Measurements from ENCODE around the gene POT1. TPM values are rescaled to one million over a fixed set of nuclear protein-coding genes. Genes with fewer than 3 reads are reported as not detected.
A peak's percentile ranks its signal among the peaks of the same experiment; 100 is the strongest.

Gene POT1
- total RNA-seq, 2 donors from 2014 or later: 46.0 to 52.7 TPM

DNA sequence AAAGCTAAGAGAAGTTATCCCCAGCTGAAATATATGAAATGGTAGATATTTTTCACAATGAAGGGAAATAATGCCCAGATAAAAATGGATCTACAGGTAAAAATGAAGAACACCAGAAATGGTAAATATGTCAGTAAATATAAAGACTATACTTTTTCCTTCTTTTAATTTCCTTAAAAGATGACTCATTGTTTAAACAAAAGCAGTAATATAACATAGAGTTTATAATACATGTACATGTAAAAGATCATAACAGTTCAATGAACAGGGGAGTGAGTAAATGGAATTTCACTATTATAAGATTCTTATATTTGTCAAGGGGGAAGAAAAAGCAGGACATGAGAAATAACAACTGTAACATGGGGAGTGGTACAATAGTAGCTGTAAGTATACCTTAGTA, 7.4 kb downstream of the POT1 start:
- ATAC-seq (no peak), DNase-seq (ENCODE audit: low spot score in 2 of 2) (no peak)
- Mint-ChIP-seq H3K36me3 (peaks cover 28 to 34% of the 10 kb centered on the region in 2 donors), H3K27ac (no peak overlapping the region), H3K9me3 (no peaks in the 10 kb centered on the region)

DNA sequence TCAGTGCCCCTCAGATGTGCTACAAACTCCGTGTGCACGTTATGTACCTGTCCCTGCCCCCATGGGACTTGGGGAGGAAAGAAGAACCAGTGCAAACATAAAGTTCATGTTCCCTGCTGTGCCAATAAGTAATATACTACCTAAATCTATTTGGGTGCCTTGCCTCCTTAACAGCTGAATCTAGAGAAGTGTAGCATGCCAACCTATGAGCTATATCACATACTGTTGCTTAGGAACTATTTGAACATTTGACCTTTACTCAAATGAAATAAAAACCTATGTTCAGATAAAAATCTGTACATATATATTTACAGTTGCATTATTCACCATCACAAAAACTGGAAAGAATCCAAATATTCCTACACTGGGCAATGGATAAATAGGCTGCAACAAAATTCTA, 9.8 kb downstream of the POT1 start:
- H3K27ac Mint-ChIP-seq: no peak overlapping the region
- DNase-seq (ENCODE audit: low spot score in 2 of 2) (no peak), ATAC-seq (no peak)
- no peaks in the 10 kb centered on the region for H3K9me3 Mint-ChIP-seq
- peaks cover 15 to 16% of the 10 kb centered on the region in 2 donors for H3K36me3 Mint-ChIP-seq

DNA sequence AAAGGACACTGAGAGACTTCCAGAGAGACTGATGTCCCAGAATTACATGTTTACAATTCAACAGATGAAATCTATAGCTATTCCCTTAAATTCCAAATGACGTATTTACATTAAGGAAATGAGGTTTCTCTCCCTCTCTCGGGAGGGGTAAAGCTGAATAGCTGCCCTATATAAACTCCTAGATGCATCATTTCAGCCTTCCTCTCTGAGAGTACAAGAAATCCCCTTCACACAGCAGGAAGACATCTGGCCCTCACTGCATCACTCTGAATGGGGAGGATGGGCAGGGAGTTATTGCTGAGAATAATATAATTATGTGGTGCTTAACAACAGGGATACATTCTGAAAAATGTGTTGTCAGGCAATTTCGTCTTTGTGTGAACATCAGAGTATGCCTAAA, 11.0 kb downstream of the POT1 start:
- DNase-seq (ENCODE audit: low spot score in 2 of 2) (no peak), ATAC-seq (no peak)
- no peak overlapping the region for H3K27ac Mint-ChIP-seq
- H3K9me3 Mint-ChIP-seq: no peaks in the 10 kb centered on the region
- H3K36me3 Mint-ChIP-seq: peaks cover 4 to 10% of the 10 kb centered on the region in 2 donors

DNA sequence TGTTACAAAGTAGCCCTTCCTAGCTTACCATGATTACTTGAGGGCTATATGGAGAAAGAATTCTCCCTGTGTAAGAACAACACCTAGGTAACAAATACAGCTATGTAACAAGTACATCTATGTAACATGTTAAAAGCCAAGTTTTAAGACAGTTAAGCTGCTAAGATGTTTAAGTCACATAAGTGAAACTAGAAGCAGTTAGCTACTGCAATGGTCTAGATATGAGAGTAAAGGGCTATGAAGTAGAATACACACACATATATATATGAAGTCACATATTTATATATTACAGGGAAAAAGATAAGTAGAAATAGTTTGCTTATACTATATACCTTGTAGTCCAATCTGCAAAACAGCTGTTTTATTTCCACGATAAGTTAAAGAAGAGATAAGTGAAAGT, 14.4 kb downstream of the POT1 start:
- H3K27ac Mint-ChIP-seq: no peak overlapping the region
- no peak for ATAC-seq
- no peaks in the 10 kb centered on the region for H3K9me3 Mint-ChIP-seq
- no peak for DNase-seq (ENCODE audit: low spot score in 2 of 2)
- H3K36me3 Mint-ChIP-seq: peaks cover 6 to 22% of the 10 kb centered on the region in 2 donors

DNA sequence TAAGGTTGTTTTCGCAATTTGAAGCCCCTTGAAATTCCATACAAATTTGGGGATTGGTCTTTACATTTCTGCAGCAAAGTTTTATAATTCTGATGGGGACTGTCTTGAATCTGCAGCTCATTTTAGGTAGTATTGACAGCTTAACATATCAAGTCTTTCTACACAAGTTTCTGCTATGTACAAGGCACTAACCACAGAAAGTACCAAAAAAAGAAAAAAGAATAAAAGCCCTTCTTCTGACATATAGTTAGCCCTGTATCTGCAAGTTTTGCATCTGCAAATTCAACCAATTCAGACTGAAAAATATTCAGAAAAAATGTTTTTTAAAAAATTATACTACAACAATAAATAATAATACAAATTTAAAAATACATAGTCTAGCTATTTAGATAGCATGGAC, 15.3 kb downstream of the POT1 start:
- Mint-ChIP-seq H3K27ac (no peak overlapping the region), H3K36me3 (peaks cover 6 to 20% of the 10 kb centered on the region in 2 donors), H3K9me3 (no peaks in the 10 kb centered on the region)
- ATAC-seq (no peak), DNase-seq (ENCODE audit: low spot score in 2 of 2) (no peak)

DNA sequence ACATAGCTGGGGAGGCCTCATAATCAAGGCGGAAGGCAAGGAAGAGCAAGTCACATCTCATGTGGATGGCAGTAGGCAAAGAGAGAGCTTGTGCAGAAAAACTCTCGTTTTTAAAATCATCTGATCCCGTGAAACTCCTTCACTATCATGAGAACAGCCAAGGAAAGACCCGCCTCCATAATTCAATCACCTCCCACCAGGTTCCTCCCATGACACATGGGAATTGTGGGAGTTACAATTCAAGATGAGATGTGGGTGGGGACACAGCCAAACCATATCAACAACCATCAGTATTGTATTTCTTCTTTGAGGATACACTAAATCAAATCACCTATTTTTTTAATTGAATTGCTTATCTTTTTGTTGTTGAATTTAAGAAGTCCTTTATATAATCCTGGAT, 16.7 kb downstream of the POT1 start:
- Mint-ChIP-seq H3K27ac (no peak overlapping the region), H3K9me3 (no peaks in the 10 kb centered on the region), H3K36me3 (peaks cover 6 to 18% of the 10 kb centered on the region in 2 donors)
- DNase-seq (ENCODE audit: low spot score in 2 of 2): no peak
- ATAC-seq: no peak

DNA sequence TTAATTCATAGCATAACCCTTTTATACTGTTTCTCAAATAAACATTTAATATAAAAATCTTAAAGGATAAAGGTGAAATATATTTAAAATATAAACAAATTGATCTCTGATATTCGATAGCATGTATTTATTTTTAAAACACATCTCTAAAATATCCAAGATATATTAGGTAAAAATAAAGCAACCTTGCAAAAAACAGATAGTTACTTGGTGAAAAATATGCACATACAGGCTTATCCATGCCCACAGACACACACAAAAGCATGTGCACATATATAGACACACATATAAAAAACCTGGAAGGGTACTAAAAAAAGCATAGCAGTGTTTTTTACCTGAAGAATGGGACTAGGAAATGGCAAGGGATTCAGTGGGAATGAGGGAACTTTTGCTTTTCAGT, 19.8 kb downstream of the POT1 start:
- Mint-ChIP-seq H3K36me3 (peaks cover 18 to 36% of the 10 kb centered on the region in 2 donors), H3K27ac (no peak overlapping the region), H3K9me3 (no peaks in the 10 kb centered on the region)
- DNase-seq (ENCODE audit: low spot score in 2 of 2) (no peak), ATAC-seq (no peak)

DNA sequence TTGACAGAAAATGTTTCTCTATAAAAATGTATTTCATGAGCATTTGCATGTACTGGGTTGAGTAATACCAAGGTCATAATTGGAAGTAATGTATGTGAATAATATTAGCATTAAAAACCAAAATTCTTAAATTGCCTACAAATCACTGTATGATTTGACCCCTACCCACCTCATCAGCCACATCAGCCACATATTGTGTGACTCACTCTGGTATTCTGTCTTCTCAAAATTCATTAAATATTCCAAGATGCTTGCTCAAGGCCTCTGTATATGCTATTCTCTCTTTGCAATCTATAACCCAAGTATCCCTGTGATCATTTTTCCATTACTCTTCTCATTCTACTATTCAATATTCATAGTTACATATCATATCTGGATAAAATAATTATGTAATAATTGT, 21.4 kb downstream of the POT1 start:
- Mint-ChIP-seq H3K27ac (no peak overlapping the region), H3K9me3 (peaks cover 0 to 3% of the 10 kb centered on the region in 2 donors), H3K36me3 (peaks cover 22 to 42% of the 10 kb centered on the region in 2 donors)
- DNase-seq (ENCODE audit: low spot score in 2 of 2): no peak
- no peak for ATAC-seq

DNA sequence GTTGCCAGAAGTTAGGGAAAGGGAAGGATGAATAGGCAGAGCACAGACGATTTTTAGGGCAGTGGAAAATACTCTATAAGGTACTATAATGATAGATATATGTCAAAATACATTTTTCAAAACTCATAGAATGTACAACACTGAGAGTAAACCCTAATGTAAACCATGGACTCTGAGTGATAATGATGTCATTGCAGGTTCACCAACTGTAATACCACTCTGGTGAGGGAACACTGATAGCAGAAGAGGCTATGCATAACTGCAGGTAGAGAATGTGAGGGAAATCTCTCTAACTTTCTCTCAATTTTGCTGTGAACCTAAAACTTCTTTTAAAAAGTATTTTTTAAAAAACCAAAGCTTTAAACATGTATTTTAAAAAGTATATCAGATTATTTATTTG, 22.1 kb downstream of the POT1 start:
- peaks cover 0 to 5% of the 10 kb centered on the region in 2 donors for H3K9me3 Mint-ChIP-seq
- ATAC-seq (no peak), DNase-seq (ENCODE audit: low spot score in 2 of 2) (no peak)
- H3K36me3 Mint-ChIP-seq: peaks cover 21 to 42% of the 10 kb centered on the region in 2 donors
- H3K27ac Mint-ChIP-seq: no peak overlapping the region

DNA sequence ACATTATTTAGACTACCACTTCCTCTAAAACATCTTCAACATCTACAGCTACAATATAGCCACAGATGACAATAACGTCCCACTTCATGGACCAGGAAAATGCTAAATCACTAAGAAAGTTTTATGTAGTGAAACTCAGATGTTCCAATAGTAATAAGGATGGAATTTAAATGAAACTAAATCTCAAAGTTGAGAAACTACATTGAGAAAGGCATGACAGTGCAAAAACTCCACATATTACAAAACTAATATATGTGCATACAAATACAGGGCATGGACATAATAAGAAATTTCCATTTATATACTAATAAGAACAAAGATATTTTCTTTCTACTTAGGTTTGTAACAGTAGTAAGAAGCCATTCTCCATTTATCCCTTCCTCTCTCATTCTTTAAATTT, 31.1 kb downstream of the POT1 start:
- H3K27ac Mint-ChIP-seq: no peak overlapping the region
- no peak for DNase-seq (ENCODE audit: low spot score in 2 of 2)
- ATAC-seq: no peak
- peaks cover 0 to 4% of the 10 kb centered on the region in 2 donors for H3K9me3 Mint-ChIP-seq
- H3K36me3 Mint-ChIP-seq: peaks cover 23 to 45% of the 10 kb centered on the region in 2 donors

DNA sequence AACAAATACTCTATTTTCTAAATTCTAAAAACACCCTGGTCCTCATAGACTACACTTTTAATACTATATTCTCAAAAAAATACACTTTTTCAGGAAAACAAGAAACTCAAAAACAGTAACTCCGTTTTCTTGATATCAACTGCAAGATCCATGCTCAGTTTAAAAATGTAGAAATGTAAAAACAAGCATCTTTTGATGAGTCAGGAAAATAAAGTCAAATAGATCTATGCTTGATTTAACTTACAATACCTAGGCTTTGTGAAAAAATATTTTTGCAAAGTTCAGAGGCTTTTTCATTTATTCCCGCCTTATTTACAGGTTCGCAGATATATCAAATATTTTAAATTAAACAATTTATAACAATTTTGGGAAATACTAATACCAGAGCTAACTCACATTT, 33.6 kb downstream of the POT1 start:
- ATAC-seq: no peak
- peaks cover 18 to 32% of the 10 kb centered on the region in 2 donors for H3K36me3 Mint-ChIP-seq
- DNase-seq (ENCODE audit: low spot score in 2 of 2): no peak
- no peak overlapping the region for H3K27ac Mint-ChIP-seq
- no peaks in the 10 kb centered on the region for H3K9me3 Mint-ChIP-seq

DNA sequence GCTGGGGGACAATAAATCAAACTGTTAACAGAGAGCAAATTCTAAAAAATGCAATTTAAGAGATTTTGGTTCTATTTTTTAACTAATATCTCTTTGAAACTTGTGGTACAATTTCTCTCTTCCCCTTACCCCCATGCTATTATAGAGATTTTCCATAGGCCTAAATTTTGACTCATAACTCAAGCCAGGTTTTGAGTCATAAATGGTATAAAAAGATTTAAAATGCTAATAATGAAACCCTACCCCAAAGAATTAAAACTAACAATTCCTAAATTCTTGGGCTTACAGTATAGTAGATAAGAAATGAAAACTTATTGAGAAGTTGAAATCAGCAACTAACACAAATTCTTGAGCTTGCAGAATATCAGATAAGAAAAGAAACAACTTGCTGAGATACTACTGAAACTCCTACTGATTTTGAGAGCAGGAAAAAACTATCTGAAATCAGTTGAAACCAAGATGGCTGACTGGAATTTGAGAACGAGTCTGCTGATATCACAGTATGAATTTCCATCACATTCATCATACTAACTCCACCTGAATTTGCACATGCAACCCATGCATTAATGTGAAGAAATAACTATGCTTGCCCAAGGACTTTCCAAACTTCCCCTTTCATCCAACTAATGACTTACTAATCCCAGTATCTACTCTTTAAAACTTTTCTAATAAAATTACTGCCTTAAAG, 36.3 kb downstream of the POT1 start:
- Mint-ChIP-seq H3K27ac (no peak overlapping the region), H3K36me3 (peaks cover 21 to 45% of the 10 kb centered on the region in 2 donors), H3K9me3 (no peaks in the 10 kb centered on the region)
- DNase-seq (ENCODE audit: low spot score in 2 of 2) (no peak), ATAC-seq (peak in 1 of 2 donors; percentile 54)

DNA sequence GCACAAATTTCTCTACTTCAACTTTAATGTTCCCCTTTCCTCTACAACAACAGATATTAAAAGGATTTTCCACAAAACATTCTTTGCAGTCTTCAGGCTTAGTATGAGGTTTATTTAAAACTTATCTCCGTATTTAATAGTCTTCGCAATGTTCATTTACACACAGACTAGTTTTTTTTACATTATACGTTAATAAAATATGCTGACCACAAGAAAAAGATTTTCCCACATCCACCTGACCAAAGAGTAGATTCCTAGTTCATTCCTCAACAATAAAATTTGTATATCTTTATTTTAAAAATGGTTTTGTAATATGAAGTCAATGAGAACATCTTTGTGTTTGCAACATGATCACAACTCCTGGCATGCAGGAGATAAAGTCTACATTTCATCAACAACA, 42.4 kb downstream of the POT1 start:
- DNase-seq (ENCODE audit: low spot score in 2 of 2) (no peak), ATAC-seq (no peak)
- Mint-ChIP-seq H3K9me3 (no peaks in the 10 kb centered on the region), H3K27ac (no peak overlapping the region), H3K36me3 (peaks cover 26% of the 10 kb centered on the region in 2 donors)

DNA sequence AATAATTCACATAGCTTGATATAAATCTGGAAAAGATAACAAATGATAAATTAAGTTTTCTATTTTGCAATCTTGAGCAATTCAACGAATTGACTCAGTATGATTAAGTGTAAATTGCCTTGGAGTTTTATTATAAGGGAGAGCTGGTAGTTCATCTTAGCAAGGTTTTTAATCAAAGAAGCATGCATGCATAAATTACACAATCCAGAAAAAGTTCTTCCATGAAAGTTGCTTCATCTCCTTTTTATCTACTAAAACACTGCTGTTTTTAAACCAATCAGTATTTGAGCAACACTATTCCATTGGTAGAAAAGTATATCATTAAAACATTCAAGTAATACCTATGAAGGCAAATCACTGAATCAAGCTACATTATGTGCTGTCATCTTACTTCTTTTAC, 47.6 kb downstream of the POT1 start:
- Mint-ChIP-seq H3K9me3 (no peaks in the 10 kb centered on the region), H3K36me3 (peaks cover 0 to 9% of the 10 kb centered on the region in 2 donors), H3K27ac (no peak overlapping the region)
- DNase-seq (ENCODE audit: low spot score in 2 of 2) (no peak), ATAC-seq (no peak)

DNA sequence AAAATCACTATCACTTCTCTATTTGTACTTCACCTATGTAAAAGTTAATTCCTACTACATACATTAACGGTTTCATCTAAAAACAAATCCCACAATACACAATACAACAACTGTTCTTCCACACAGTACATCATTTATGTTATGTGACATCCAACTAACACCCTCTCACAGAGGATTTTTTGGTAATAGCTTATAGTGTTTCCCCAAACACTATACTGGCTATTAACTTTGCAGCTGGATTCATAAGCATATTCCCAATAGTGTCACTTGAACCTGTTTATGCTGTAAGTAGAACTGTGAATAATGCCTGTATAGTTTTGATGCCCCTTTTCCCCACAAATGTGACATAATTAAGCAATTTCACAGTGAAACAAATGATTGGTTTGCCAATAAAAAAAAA, 49.9 kb downstream of the POT1 start:
- H3K9me3 Mint-ChIP-seq: no peaks in the 10 kb centered on the region
- no peak overlapping the region for H3K27ac Mint-ChIP-seq
- peaks cover 0 to 14% of the 10 kb centered on the region in 2 donors for H3K36me3 Mint-ChIP-seq
- no peak for DNase-seq (ENCODE audit: low spot score in 2 of 2)
- no peak for ATAC-seq

DNA sequence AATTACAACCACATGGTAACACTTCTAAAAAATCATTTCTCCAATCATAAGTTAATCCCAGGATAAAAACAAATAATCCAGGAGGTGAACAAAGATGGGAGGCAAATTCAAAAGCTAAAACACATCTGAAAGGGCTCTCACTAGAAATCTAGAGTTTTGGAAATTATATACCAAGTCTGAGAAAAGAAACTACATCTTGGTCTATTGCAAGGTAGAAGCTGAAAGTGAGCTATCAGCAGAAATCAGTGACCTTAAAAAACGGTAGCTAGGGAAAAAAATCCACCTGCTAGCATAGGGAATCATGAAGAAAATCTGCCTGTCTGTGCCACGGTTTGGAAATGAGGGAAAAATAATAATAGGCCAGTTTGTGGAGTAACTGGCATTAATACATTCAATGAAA, 50.5 kb downstream of the POT1 start:
- no peak overlapping the region for H3K27ac Mint-ChIP-seq
- H3K9me3 Mint-ChIP-seq: no peaks in the 10 kb centered on the region
- DNase-seq (ENCODE audit: low spot score in 2 of 2) (no peak), ATAC-seq (no peak)
- H3K36me3 Mint-ChIP-seq: peaks cover 0 to 10% of the 10 kb centered on the region in 2 donors

DNA sequence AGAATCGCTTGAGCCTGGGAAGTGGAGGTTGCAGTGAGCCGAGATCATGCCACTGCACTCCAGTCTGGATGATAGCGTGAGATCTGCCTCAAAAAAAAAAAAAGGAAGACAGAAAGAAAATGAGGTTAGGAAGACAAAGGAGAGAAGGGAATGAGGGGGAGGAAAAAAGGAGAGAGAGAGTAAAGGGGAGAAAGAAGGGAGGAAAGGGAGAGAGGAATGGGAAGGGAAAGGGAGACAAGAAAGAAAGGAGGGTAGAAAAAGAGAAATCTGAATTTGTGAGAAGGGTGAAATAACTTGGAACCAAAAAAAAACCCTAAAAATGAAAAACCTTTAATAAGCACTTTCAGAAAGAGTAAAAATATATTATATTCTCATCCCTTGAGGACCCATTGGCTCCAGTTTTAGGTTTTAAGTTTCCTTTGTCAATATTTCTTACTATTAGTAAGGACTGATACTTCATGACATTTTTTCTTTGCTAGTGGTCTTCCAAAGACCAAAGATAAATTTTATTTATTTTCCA, 54.9 kb downstream of the POT1 start:
- ATAC-seq (no peak), DNase-seq (ENCODE audit: low spot score in 2 of 2) (no peak)
- Mint-ChIP-seq H3K27ac (no peak overlapping the region), H3K36me3 (peaks cover 0 to 15% of the 10 kb centered on the region in 2 donors), H3K9me3 (no peaks in the 10 kb centered on the region)

DNA sequence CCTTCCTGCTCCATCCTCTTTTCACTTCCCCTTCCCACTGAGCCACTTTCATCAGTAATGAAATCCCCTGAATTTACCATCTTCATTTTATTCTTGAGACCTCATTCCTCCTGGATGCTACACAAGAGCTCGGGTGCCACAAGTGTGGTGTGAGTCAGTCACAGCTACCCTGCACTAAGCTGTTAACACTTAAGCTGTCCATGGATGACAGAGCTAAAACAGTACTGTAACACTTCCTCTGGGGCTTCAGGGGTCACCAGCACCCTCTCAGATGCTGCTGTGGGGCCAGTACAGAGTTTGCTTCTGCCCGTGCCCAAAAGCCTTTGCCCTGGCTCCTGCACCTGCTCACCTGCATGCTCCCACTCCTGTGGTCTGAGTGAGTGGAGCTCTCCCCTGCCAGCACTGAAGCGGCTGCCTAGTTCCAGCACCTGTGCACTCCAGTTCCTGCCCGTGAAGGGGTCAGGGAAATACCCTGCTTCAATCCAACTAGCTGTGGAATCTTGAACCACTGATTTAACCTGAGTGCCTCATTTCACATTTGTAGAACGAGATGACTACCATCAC, 71.9 kb downstream of the POT1 start:
- H3K36me3 Mint-ChIP-seq: peaks cover 0 to 21% of the 10 kb centered on the region in 2 donors
- H3K9me3 Mint-ChIP-seq: no peaks in the 10 kb centered on the region
- H3K27ac Mint-ChIP-seq: no peak overlapping the region
- DNase-seq (ENCODE audit: low spot score in 2 of 2) (no peak), ATAC-seq (no peak)
